Measurements from ENCODE around the gene LGALS4.
"Not testable (repeated sequence)": the region's sequence is repeated elsewhere in the genome, so short reads cannot be mapped to it uniquely, and the experiment has no call there.

The LGALS4 gene

DNA sequence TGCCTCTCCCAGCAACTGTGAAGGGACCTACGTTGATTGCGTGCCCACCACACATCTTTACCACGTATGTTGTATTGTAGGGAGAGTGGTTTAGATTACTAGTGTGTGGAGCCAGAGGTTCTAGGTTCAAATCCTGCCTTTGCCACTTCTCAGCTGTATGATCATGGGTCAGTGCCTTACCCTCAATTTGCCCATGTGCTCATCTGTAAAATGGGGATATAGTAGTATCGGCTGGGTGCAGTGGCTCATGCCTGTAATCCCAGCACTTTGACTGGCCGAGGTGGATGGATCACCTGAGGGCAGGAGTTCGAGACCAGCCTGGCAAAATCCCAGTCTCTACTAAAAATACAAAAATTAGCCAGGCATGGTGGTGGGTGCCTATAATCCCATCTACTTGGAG, 578 bp upstream of the LGALS4 start:
- TF ChIP-seq, protein P1, sequence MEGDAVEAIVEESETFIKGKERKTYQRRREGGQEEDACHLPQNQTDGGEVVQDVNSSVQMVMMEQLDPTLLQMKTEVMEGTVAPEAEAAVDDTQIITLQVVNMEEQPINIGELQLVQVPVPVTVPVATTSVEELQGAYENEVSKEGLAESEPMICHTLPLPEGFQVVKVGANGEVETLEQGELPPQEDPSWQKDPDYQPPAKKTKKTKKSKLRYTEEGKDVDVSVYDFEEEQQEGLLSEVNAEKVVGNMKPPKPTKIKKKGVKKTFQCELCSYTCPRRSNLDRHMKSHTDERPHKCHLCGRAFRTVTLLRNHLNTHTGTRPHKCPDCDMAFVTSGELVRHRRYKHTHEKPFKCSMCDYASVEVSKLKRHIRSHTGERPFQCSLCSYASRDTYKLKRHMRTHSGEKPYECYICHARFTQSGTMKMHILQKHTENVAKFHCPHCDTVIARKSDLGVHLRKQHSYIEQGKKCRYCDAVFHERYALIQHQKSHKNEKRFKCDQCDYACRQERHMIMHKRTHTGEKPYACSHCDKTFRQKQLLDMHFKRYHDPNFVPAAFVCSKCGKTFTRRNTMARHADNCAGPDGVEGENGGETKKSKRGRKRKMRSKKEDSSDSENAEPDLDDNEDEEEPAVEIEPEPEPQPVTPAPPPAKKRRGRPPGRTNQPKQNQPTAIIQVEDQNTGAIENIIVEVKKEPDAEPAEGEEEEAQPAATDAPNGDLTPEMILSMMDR (conservative IDR thresholded peaks at IDR 0.05): no peak

DNA sequence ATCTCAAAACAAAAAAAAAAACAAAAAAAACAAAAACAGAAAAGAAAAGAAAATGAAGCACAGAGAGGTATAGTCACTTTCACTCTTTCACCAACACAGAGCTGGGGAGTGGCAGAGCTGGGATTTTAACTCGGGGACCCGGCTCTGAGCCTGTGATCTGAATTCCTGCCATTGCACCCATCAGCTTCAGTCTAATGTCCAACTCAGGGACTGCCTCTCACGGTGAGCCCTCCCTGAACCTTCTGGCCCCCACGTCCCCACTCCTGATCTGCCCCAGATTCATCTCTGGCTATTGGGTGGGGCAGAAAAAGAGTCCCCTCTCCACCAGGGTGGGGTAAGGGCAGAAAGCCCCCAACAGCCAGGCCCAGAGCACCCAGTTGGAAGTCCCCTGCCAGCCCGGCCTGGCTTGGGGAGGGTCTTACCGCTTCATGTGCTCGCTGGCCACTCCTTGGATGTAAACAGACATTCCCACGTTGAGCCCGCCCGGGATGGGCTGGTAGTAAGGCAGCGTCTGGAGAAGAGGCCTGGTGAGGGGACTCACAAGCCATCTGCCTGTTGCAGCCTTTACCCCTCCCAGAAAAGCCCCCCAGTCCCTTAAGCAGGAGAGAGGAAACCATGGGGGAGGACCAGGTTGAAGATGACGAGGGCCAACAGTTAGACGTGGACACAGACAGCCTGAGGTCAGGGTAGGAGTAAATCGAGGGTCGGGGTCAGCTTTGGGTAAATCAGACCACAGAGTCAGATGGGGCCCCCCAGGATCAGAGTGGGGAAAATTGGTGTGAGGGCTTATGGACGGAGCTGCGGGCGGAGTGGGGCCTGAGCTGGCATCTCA, 520 bp downstream of the LGALS4 start:
- TF ChIP-seq, protein P1 (conservative IDR thresholded peaks at IDR 0.05): no peak
- H3K27ac ChIP-seq: peak overlapping the region; percentile 40; the same call in 1 of the 2 replicates

More for the DNA sequence above, 578 bp upstream of the LGALS4 start:
- H3K27ac ChIP-seq: peak overlapping the region; percentile 40; the same call in 1 of the 2 replicates

DNA sequence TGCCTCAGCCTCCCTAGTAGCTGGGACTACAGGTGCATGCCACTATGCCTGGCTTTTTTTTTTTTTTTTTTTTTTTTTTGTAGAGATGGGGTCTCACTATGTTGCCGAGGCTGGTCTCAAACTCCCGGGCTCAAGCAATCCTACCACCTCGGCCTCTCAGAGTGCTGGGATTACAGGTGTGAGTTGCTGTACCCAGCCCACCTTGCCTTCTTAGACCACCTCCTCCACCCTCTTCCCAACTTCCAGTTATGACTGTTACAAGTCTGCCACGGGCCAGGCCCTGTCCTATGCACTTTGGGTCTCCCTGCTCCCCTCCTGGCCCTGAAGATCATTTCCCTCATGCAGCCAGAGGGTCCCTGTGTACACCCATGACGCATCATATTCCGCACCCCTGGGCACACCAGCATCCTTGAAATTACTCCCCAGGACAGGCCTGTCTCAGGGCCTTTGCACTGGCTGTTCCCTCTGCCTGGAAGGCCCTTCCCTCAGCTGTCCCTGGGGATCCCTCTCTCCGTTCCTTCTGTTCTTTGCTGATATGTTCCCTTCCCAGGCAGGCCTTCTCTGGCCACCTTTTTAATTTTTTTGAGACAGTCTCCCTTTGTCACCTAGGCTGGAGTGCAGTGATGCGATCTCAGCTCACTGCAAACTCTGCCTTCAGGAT, 3.0 kb downstream of the LGALS4 start:
- TF ChIP-seq, protein P1 (conservative IDR thresholded peaks at IDR 0.05): no peak
- no peak overlapping the region for H3K27ac ChIP-seq

DNA sequence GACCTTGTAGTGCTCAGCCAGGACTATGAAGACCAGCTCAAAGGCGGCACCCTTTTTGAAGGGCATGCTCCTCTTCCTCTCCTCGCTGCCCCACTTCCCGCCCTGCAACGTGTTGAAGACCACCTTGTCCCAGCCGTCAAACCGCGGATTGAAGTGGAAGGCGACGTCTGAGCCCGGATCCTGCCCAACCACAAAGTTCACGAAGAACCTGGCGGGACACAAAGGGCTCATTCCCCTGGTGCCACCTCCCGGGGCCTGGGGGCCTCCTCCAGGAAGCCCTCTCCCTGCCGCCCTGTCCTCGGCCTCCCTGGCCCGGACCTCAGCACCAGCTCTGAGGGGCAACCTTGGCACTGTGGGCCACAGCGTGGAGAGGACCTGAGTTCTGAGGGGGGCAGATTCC, 4.0 kb downstream of the LGALS4 start:
- TF ChIP-seq, protein P1 (conservative IDR thresholded peaks at IDR 0.05): no peak
- H3K27ac ChIP-seq: no peak overlapping the region

DNA sequence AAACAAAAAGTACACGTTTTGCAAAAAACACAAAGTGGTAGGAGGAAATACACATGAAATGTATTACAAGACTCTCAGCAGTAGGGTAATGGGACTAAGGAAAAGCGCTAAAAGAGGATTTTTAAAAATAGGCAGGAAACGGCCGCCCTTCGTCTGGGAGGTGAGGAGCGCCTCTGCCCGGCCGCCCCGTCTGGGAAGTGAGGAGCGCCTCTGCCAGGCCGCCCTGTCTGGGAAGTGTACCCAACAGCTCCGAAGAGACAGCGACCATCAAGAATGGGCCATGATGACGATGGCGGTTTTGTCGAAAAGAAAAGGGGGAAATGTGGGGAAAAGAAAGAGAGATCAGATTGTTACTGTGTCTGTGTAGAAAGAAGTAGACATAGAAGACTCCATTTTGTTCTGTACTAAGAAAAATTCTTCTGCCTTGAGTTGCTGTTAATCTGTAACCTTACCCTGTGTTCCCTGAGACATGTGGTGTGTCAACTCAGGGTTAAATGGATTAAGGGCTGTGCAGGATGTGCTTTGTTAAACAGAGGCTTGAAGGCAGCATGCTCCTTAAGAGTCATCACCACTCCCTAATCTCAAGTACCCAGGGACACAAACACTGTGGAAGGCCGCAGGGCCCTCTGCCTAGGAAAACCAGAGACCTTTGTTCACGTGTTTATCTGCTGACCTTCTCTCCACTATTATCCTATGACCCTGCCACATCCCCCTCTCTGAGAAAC, 5.2 kb downstream of the LGALS4 start:
- not testable (repeated sequence) for H3K27ac ChIP-seq

DNA sequence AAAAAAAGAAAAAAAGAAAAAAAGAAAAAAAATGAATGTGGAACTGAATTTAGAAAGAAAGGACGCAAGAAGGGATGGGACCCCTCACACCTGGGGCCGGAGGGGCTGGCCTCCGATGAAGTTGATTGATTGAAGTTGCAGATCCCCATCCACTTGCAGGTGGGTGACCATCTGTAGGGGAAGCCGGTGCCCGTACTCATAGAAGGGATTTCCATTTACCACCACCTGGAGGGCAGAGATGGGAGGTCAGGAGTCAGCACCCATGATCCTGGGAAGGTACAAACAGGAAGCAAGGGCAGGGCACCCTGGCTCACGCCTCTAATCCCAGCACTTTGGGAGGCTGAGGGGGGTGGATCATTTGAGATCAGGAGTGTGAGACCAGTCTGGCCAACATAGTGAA, 6.4 kb downstream of the LGALS4 start:
- TF ChIP-seq, protein P1 (conservative IDR thresholded peaks at IDR 0.05): no peak
- no peak overlapping the region for H3K27ac ChIP-seq

DNA sequence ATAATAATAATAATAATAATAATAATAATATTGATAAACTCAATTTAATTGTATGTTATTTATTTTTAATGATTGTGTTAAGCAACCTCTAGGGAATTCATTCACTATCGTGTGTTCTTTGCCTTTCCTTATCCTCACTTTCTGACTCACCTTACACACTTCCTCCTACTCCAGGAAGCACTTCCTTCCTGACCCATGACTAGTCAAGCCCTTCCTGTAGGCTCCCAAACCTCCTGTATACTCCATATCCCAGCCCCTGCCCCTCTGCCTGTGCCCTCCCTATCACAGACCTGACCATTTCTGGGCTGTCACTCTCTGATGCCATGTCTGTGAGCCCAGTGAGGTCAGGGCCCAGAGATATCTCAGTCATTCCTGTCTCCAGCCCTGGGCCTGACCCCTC, 7.6 kb downstream of the LGALS4 start:
- TF ChIP-seq, protein P1 (conservative IDR thresholded peaks at IDR 0.05): no peak
- no peak overlapping the region for H3K27ac ChIP-seq
